Astrocyte (in vitro differentiated cells and primary cell): ENCODE results near the gene CZIB.

Experiments
- EZH2 ChIP-seq: IDR thresholded peaks from 2 replicates; pipeline ENCODE4 v1.6.1; 2012; ENCODE audit warnings: mild to moderate bottlenecking, low read length, inconsistent platforms; ENCODE audit not compliant: insufficient read depth
- TF ChIP-seq, protein P1 (sequence below): IDR thresholded peaks from 2 replicates; pipeline ENCODE4 v1.5.1; 2011; ENCODE audit warnings: low read depth, mild to moderate bottlenecking, inconsistent platforms, low read length, moderate library complexity; ENCODE audit not compliant: insufficient read depth

DNA sequence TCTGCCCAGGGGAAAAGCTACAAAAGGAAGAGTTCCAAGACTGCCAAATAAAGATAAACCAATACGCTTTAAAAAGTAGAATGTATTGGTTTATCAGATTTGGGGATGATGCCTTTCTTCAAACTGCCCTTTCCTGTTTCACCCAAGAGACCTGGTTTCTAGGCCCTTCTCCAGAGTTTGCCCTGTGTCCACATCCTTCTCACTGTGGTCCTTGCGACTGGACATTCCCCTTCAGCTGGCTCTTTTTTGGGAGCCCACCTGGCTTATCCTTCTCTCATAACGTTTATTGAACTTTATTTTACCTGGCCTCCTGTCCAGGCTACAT lies 490 bp upstream of the CZIB start:
- TF ChIP-seq, protein P1, sequence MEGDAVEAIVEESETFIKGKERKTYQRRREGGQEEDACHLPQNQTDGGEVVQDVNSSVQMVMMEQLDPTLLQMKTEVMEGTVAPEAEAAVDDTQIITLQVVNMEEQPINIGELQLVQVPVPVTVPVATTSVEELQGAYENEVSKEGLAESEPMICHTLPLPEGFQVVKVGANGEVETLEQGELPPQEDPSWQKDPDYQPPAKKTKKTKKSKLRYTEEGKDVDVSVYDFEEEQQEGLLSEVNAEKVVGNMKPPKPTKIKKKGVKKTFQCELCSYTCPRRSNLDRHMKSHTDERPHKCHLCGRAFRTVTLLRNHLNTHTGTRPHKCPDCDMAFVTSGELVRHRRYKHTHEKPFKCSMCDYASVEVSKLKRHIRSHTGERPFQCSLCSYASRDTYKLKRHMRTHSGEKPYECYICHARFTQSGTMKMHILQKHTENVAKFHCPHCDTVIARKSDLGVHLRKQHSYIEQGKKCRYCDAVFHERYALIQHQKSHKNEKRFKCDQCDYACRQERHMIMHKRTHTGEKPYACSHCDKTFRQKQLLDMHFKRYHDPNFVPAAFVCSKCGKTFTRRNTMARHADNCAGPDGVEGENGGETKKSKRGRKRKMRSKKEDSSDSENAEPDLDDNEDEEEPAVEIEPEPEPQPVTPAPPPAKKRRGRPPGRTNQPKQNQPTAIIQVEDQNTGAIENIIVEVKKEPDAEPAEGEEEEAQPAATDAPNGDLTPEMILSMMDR: no peak
- no peak for TF ChIP-seq EZH2
